K562 (cell line): ENCODE results near the gene RGS14. TPM values are rescaled to one million over a fixed set of nuclear protein-coding genes. Genes with fewer than 3 reads are reported as not detected.

Source experiments
- ADNP ChIP-seq: fragments of 200-800 bp; sonication (Bioruptor generic); IDR thresholded peaks from 2 replicates; pipeline ENCODE4 v1.6.1; 2016; ENCODE audit warnings: missing genetic modification characterization, missing compliant biosample characterization
- ARHGAP35 ChIP-seq: fragments of 450-650 bp; IDR thresholded peaks from 2 replicates; pipeline ENCODE4 v1.6.1; 2018; ENCODE audit not compliant: partially characterized antibody
- BRCA1 ChIP-seq, 2 experiments: fragments of 450-650 bp in 1 of 2; sonication (generic) in 1 of 2; formaldehyde crosslinking in 1 of 2; IDR thresholded peaks; 2 replicates each; pipeline versions ENCODE4 v1.5.0 to v1.6.1; 2017 to 2020; ENCODE audit warnings: mild to moderate bottlenecking in 1 of 2, missing genetic modification reagents in 1 of 2
- E2F8 ChIP-seq: fragments of 450-650 bp; IDR thresholded peaks from 2 replicates; pipeline ENCODE4 v1.7.1; 2018; ENCODE audit warnings: mild to moderate bottlenecking, low read depth; ENCODE audit not compliant: partially characterized antibody
- ETV6 ChIP-seq, 3 experiments: fragments of 150-350 bp in 1 of 3; sonication (generic) in 1 of 3; formaldehyde crosslinking in 1 of 3; IDR thresholded peaks; 2 replicates each; pipeline versions ENCODE4 v1.6.1 to v1.8.0; 2014 to 2022; ENCODE audit warnings: borderline replicate concordance in 2 of 3, low read depth in 2 of 3, antibody characterized with exemption in 1 of 3, low read length in 1 of 3, mild to moderate bottlenecking in 1 of 3, missing genetic modification reagents in 1 of 3
- FIP1L1 ChIP-seq: fragments of 200-400 bp; formaldehyde crosslinking; IDR thresholded peaks from 2 replicates; pipeline ENCODE4 v1.6.1; 2018; ENCODE audit warnings: mild to moderate bottlenecking, low read depth, low read length; ENCODE audit not compliant: poor library complexity, severe bottlenecking
- HNRNPL ChIP-seq: fragments of 200-400 bp; formaldehyde crosslinking; IDR thresholded peaks from 2 replicates; pipeline ENCODE4 v1.6.1; 2017; ENCODE audit warnings: low read depth, mild to moderate bottlenecking, low read length
- MLX ChIP-seq, 2 experiments: fragments of 450-650 bp in 1 of 2; sonication (generic) in 1 of 2; formaldehyde crosslinking; conservative IDR thresholded peaks; 2 replicates each; pipeline versions ENCODE4 v1.4.0 to v1.8.1; 2020 to 2022; ENCODE audit warnings: mild to moderate bottlenecking in 1 of 2, missing genetic modification reagents in 1 of 2
- NELFE ChIP-seq: IDR thresholded peaks from 2 replicates; pipeline ENCODE4 v1.6.1; 2011; ENCODE audit warnings: mild to moderate bottlenecking; ENCODE audit not compliant: insufficient read depth, insufficient read length
- RUNX1 ChIP-seq: sonication (generic); IDR thresholded peaks from 2 replicates; pipeline ENCODE4 v1.6.1; 2016; ENCODE audit warnings: antibody characterized with exemption, low read depth
- SIX5 ChIP-seq, 2 experiments: IDR thresholded peaks; 2 replicates each; pipeline ENCODE4 v1.6.1; 2011; ENCODE audit warnings: low read length in 2 of 2, borderline replicate concordance in 1 of 2, low read depth in 1 of 2, mild to moderate bottlenecking in 1 of 2, moderate library complexity in 1 of 2; ENCODE audit not compliant: insufficient read depth in 1 of 2
- SLC30A9 ChIP-seq: fragments of 250-450 bp; sonication (Bioruptor Pico); IDR thresholded peaks from 2 replicates; pipeline ENCODE4 v1.8.0; 2022; ENCODE audit warnings: mild to moderate bottlenecking, moderate library complexity
- ZKSCAN1 ChIP-seq: fragments of 150-350 bp; IDR thresholded peaks from 2 replicates; pipeline ENCODE4 v1.6.1; 2016; ENCODE audit warnings: low read depth, low read length
- ZKSCAN3 ChIP-seq: fragments of 250-450 bp; sonication (Bioruptor Pico); IDR thresholded peaks from 2 replicates; pipeline ENCODE4 v1.4.0; 2020
- ZNF146 ChIP-seq: IDR thresholded peaks from one replicate; pipeline ENCODE4 v1.6.1; 2018; ENCODE audit warnings: missing compliant biosample characterization; ENCODE audit not compliant: unreplicated experiment
- ZNF551 ChIP-seq: fragments of 250-450 bp; sonication (Bioruptor Pico); IDR thresholded peaks from 2 replicates; pipeline ENCODE4 v1.5.0; 2021; ENCODE audit warnings: mild to moderate bottlenecking, moderate library complexity
- polyA plus RNA-seq, 8 experiments: library from polyadenylated mRNA; depleted of rRNA in 4 of 8; stranded (reverse) in 5 of 8; unstranded in 3 of 8; fragments of >200 nt; fragmentation: Nextera tagmentation in 2 of 8; fragmentation: Illumina TruSeq in 1 of 8; extraction: Ambion mirVana in 2 of 8; extraction: Trizol in 1 of 8; gene quantifications; 2 replicates each; pipeline versions ENCODE4 v1.2.1 to v1.2.3, GENCODE V29; 2011 to 2014; ENCODE audit warnings: inconsistent platforms in 1 of 8, missing spikeins in 1 of 8
- total RNA-seq, 7 experiments: library from RNA; depleted of rRNA in 6 of 7; stranded (reverse); fragments of >200 nt in 6 of 7; fragmentation: Illumina TruSeq in 2 of 7; extraction: Trizol in 2 of 7; gene quantifications; 2 replicates each; pipeline versions ENCODE4 v1.2.1 to v1.2.3, GENCODE V29; 2011 to 2021; ENCODE audit warnings: low replicate concordance in 1 of 7

RGS14 gene
- total and polyA plus RNA-seq, 9 of the 15 experiments (the other 6 are each of a cell fraction or from before 2014, with no cell fraction given), result 0.28 to 75.9 (median 34.5) TPM

- no peak for TF ChIP-seq SIX5 (IDR thresholded peaks at IDR 0.05; ENCODE audit: borderline replicate concordance in 1 of 2, insufficient read depth in 1 of 2, low read depth in 1 of 2, low read length in 2 of 2)
- TF ChIP-seq E2F8, result peak; percentile 26
- no peak for TF ChIP-seq ZNF551 (CRISPR knock-in tag)
- no peak for TF ChIP-seq ARHGAP35
- TF ChIP-seq HNRNPL, result no peak
- TF ChIP-seq ZNF146 (CRISPR knock-in tag), result no peak
- no peak for TF ChIP-seq ADNP (tag)
- no peak for TF ChIP-seq NELFE
- no peak for TF ChIP-seq SLC30A9 (CRISPR knock-in tag)
- no peak for TF ChIP-seq ETV6 (IDR thresholded peaks at IDR 0.05; ENCODE audit: borderline replicate concordance in 1 of 2, low read depth in 2 of 2, low read length in 1 of 2)
- TF ChIP-seq ETV6 (CRISPR knock-in tag; IDR thresholded peaks at IDR 0.05; ENCODE audit: borderline replicate concordance), result no peak
- TF ChIP-seq FIP1L1, result no peak
- no peak for TF ChIP-seq ZKSCAN1
- TF ChIP-seq MLX (CRISPR knock-in tag; conservative IDR thresholded peaks at IDR 0.05), result no peak
- TF ChIP-seq BRCA1 (IDR thresholded peaks at IDR 0.05), result no peak
- no peak for TF ChIP-seq BRCA1 (CRISPR knock-in tag; IDR thresholded peaks at IDR 0.05)
- no peak for TF ChIP-seq ZKSCAN3 (CRISPR knock-in tag)
- no peak for TF ChIP-seq RUNX1
Measured at GRCh38 chr5:177390363-177391300, 32.9 kb downstream of the RGS14 start (continued).
